PC-3 (cell line): ENCODE measurements around the gene ENDOV. TPM values are rescaled to one million over a fixed set of nuclear protein-coding genes. Genes with fewer than 3 reads are reported as not detected.
"Not testable (repeated sequence)": the region's sequence is repeated elsewhere in the genome, so short reads cannot be mapped to it uniquely, and the experiment has no call there.

ENCODE experiments used
- ATAC-seq: fragments of 200-7000 bp; cut with Tn5 transposase; 2 replicates; pipeline ENCODE4 v1.9.1; 2020; ENCODE audit warnings: mild to moderate bottlenecking, moderate library complexity
- BruUV-seq: library from RNA; stranded (reverse); fragments of 400-500 nt; replicated peaks from 2 replicates; lab custom pipeline; 2021; lab: Mats Ljungman, UMichigan
- CTCF ChIA-PET: fragments of 300-600 bp; sonication (Branson Sonifier 250); formaldehyde crosslinking; loops from one replicate; lab custom pipeline; 2022; ENCODE audit warnings: antibody characterized with exemption; lab: Charles Lee
- POLR2A ChIA-PET: fragments of 300-600 bp; sonication (Branson Sonifier 250); formaldehyde crosslinking; loops from one replicate; lab custom pipeline; 2022; ENCODE audit warnings: antibody characterized with exemption; ENCODE audit not compliant: unreplicated experiment; lab: Charles Lee
- DNase-seq: peaks from one replicate; pipeline ENCODE4 v3.0.0-alpha.2; 2015
- H2AFZ ChIP-seq: fragments of 300-600 bp; sonication (generic); 2 replicates; pipeline ENCODE4 v1.6.0; 2016; ENCODE audit warnings: antibody characterized with exemption, low read length
- H3F3A ChIP-seq: fragments of 300-600 bp; sonication (generic); one replicate; pipeline ENCODE4 v1.6.0; 2017; ENCODE audit warnings: antibody characterized with exemption, low read length, control low read depth, mild to moderate bottlenecking; ENCODE audit not compliant: unreplicated experiment
- H3K27ac ChIP-seq: fragments of 300-600 bp; sonication (generic); 2 replicates; pipeline ENCODE4 v1.5.1; 2016; ENCODE audit warnings: mild to moderate bottlenecking, low read length
- H3K27me3 ChIP-seq: fragments of 300-600 bp; sonication (generic); 2 replicates; pipeline ENCODE4 v1.6.1; 2016; ENCODE audit warnings: low read length, mixed read lengths
- H3K36me3 ChIP-seq: fragments of 300-600 bp; sonication (generic); 2 replicates; pipeline ENCODE4 v1.6.1; 2016; ENCODE audit warnings: low read depth, mixed run types, low read length, mixed read lengths
- H3K4me1 ChIP-seq: fragments of 300-600 bp; sonication (generic); 2 replicates; pipeline ENCODE4 v1.5.1; 2016; ENCODE audit warnings: low read length; ENCODE audit not compliant: insufficient read depth
- H3K4me2 ChIP-seq: fragments of 300-600 bp; sonication (generic); 2 replicates; pipeline ENCODE4 v1.6.0; 2016; ENCODE audit warnings: low read length
- H3K4me3 ChIP-seq: fragments of 300-600 bp; sonication (generic); 2 replicates; pipeline ENCODE4 v1.5.1; 2016; ENCODE audit warnings: mild to moderate bottlenecking, low read length, mixed read lengths
- H3K79me2 ChIP-seq: fragments of 300-600 bp; sonication (generic); 2 replicates; pipeline ENCODE4 v1.6.1; 2017; ENCODE audit warnings: low read length, mixed read lengths
- H3K9ac ChIP-seq: fragments of 300-600 bp; sonication (generic); 2 replicates; pipeline ENCODE4 v1.6.0; 2016; ENCODE audit warnings: mild to moderate bottlenecking, low read length
- H3K9me2 ChIP-seq: fragments of 300-600 bp; sonication (generic); replicated peaks from 2 replicates; pipeline ENCODE4 v1.6.1; 2016; ENCODE audit warnings: mixed run types, low read length, mixed read lengths
- H3K9me3 ChIP-seq: fragments of 300-600 bp; sonication (generic); 2 replicates; pipeline ENCODE4 v1.6.1; 2016; ENCODE audit warnings: low read length, mixed read lengths
- H4K20me1 ChIP-seq: fragments of 300-600 bp; sonication (generic); 2 replicates; pipeline ENCODE4 v1.6.1; 2016; ENCODE audit warnings: low read length, mixed read lengths
- CTCF ChIP-seq: fragments of 300-600 bp; sonication (generic); conservative IDR thresholded peaks from 2 replicates; pipeline ENCODE4 v1.5.1; 2017; ENCODE audit warnings: antibody characterized with exemption, low read depth, mild to moderate bottlenecking, low read length
- EZH2 ChIP-seq: fragments of 300-600 bp; sonication (generic); IDR thresholded peaks from one replicate; pipeline ENCODE4 v1.6.1; 2017; ENCODE audit warnings: antibody characterized with exemption, mild to moderate bottlenecking, low read length; ENCODE audit not compliant: unreplicated experiment
- EZH2phosphoT487 ChIP-seq: fragments of 300-600 bp; sonication (generic); IDR thresholded peaks from 2 replicates; pipeline ENCODE4 v1.6.1; 2018; ENCODE audit warnings: mild to moderate bottlenecking, antibody characterized with exemption, low read length, borderline replicate concordance
- intact Hi-C: fragments of 100-400 bp; cut with micrococcal nuclease; formaldehyde crosslinking; loops from 2 replicates; pipeline ENCODE4 v1.9.0; 2023
- total RNA-seq: library from RNA; depleted of rRNA; stranded (reverse); fragments of >200 nt; gene quantifications from 2 replicates; pipeline ENCODE4 v1.2.3, GENCODE V29; 2014

ENDOV gene
- total RNA-seq, 1 experiment from 2014 or later: 57.9 TPM

GRCh38 chr17:80397686-80398085, 17.3 kb upstream of the ENDOV start:
- Histone ChIP-seq H3K9me3 (no peaks in the 10 kb centered on the region), H3K36me3 (peaks cover 4% of the 10 kb centered on the region), H3K4me2 (no peak overlapping the region), H3F3A (no peaks in the 10 kb centered on the region), H3K27me3 (no peaks in the 10 kb centered on the region), H4K20me1 (no peaks in the 10 kb centered on the region), H3K9me2 (no peaks in the 10 kb centered on the region), H3K27ac (no peak overlapping the region), H2AFZ (no peak overlapping the region), H3K4me3 (no peak overlapping the region), H3K79me2 (no peaks in the 10 kb centered on the region), H3K4me1 (no peaks in the 10 kb centered on the region), H3K9ac (no peak overlapping the region)
- ChIA-PET CTCF (no interaction called here), POLR2A (no interaction called here)
- TF ChIP-seq EZH2phosphoT487 (no peak), CTCF (no peak), EZH2 (no peak)
- DNase-seq: no peak
- intact Hi-C loops: no loop called here
- no TSS peak for BruUV-seq
- ATAC-seq: no peak

GRCh38 chr17:80401086-80401485, 13.9 kb upstream of the ENDOV start:
- intact Hi-C loops, H3K4me3 ChIP-seq, H2AFZ ChIP-seq, POLR2A ChIA-PET, H3K9me2 ChIP-seq, H3F3A ChIP-seq, H3K79me2 ChIP-seq, H3K27me3 ChIP-seq, H3K36me3 ChIP-seq, CTCF ChIA-PET, ATAC-seq, DNase-seq, H3K4me2 ChIP-seq, H4K20me1 ChIP-seq, H3K9me3 ChIP-seq, H3K9ac ChIP-seq, H3K4me1 ChIP-seq, BruUV-seq, H3K27ac ChIP-seq: not testable (repeated sequence)

- POLR2A ChIA-PET, BruUV-seq, H3K4me1 ChIP-seq, H3K79me2 ChIP-seq, H2AFZ ChIP-seq, H3F3A ChIP-seq, H3K9ac ChIP-seq, H3K27me3 ChIP-seq, H3K4me3 ChIP-seq, H3K9me3 ChIP-seq, H4K20me1 ChIP-seq, intact Hi-C loops, H3K27ac ChIP-seq, DNase-seq, ATAC-seq, H3K9me2 ChIP-seq, H3K36me3 ChIP-seq, CTCF ChIA-PET, H3K4me2 ChIP-seq: not testable (repeated sequence)
Observed at GRCh38 chr17:80402102-80402501, 12.9 kb upstream of the ENDOV start.

DNA sequence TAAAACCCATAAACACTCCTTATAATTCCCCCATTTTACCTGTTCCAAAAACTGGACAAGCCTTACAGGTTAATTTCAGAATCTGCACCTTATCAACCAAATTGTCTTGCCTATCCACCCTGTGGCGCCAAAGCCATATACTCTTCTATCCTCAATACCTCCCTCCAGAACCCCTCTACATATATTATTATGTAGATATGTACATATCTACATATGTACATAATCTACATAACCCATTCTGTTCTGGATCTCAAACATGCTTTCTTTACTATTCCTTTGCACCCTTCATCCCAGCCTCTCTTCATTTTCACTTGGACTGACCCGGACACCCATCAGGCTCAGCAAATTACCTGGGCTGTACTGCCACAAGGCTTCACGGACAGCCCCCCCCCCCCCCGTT, 12.0 kb upstream of the ENDOV start:
- no peak for DNase-seq
- H3K79me2 ChIP-seq: no peaks in the 10 kb centered on the region
- POLR2A ChIA-PET: no interaction called here
- H3K27me3 ChIP-seq: no peaks in the 10 kb centered on the region
- H2AFZ ChIP-seq: no peak overlapping the region
- no peaks in the 10 kb centered on the region for H3F3A ChIP-seq
- H3K9me2 ChIP-seq: no peaks in the 10 kb centered on the region
- H4K20me1 ChIP-seq: no peaks in the 10 kb centered on the region
- no peak overlapping the region for H3K9ac ChIP-seq
- TF ChIP-seq EZH2phosphoT487 (no peak), CTCF (no peak), EZH2 (no peak)
- no TSS peak for BruUV-seq
- intact Hi-C loops: no loop called here
- H3K4me1 ChIP-seq: no peaks in the 10 kb centered on the region
- no peak overlapping the region for H3K4me2 ChIP-seq
- no peak for ATAC-seq
- H3K9me3 ChIP-seq: no peaks in the 10 kb centered on the region
- CTCF ChIA-PET: no interaction called here
- H3K4me3 ChIP-seq: no peak overlapping the region
- no peaks in the 10 kb centered on the region for H3K36me3 ChIP-seq
- H3K27ac ChIP-seq: no peak overlapping the region
